Activated CD8-positive, alpha-beta T cell treated with anti-CD3 and anti-CD28 coated beads for 36 hours (primary cell): Measurements from ENCODE around the gene NDUFS6. TPM values are rescaled to one million over a fixed set of nuclear protein-coding genes. Genes with fewer than 3 reads are reported as not detected.

Experiments used
- ATAC-seq: fragments of 200-7000 bp; cut with Tn5 transposase; one replicate; pipeline ENCODE4 v1.10.0; 2021; ENCODE audit warnings: mild to moderate bottlenecking, moderate library complexity
- CTCF ChIA-PET: fragments of 350-600 bp; sonication (Branson Sonifier 250); formaldehyde crosslinking; loops from one replicate; lab custom pipeline; 2021; ENCODE audit warnings: antibody characterized with exemption; lab: Charles Lee
- POLR2A ChIA-PET: fragments of 350-600 bp; sonication (Branson Sonifier 250); formaldehyde crosslinking; loops from one replicate; lab custom pipeline; 2021; ENCODE audit warnings: antibody characterized with exemption; lab: Charles Lee
- DNase-seq: peaks from one replicate; pipeline ENCODE4 v3.0.0-alpha.2; 2020
- H3K27ac Mint-ChIP-seq: one replicate; pipeline ENCODE4 v1.8.0; 2021; ENCODE audit warnings: mild to moderate bottlenecking, mixed read lengths
- H3K27me3 Mint-ChIP-seq: one replicate; pipeline ENCODE4 v1.8.0; 2021; ENCODE audit warnings: mixed read lengths
- H3K36me3 Mint-ChIP-seq: one replicate; pipeline ENCODE4 v1.8.0; 2021; ENCODE audit warnings: low read depth, mixed read lengths
- H3K4me1 Mint-ChIP-seq: one replicate; pipeline ENCODE4 v1.8.0; 2021; ENCODE audit warnings: low read depth, mixed read lengths
- H3K4me3 Mint-ChIP-seq: one replicate; pipeline ENCODE4 v1.8.0; 2021; ENCODE audit warnings: mild to moderate bottlenecking, moderate library complexity, mixed read lengths
- H3K9me3 Mint-ChIP-seq: one replicate; pipeline ENCODE4 v1.8.0; 2021; ENCODE audit warnings: mixed read lengths
- intact Hi-C: fragments of 100-400 bp; cut with micrococcal nuclease; formaldehyde crosslinking; loops from one replicate; pipeline ENCODE4 v1.10.0; 2022
- total RNA-seq, 2 experiments: library from RNA; stranded (reverse); gene quantifications; one replicate each; pipeline ENCODE4 v1.2.3, GENCODE V29; 2021
- TF ChIP-seq, protein P1 (sequence below): fragments of 200-600 bp; IDR thresholded peaks from one replicate; pipeline ENCODE4 v1.8.0; 2022; ENCODE audit warnings: antibody characterized with exemption, mild to moderate bottlenecking

Gene NDUFS6
- total RNA-seq, 2 experiments from 2014 or later, result 32.2 to 39.1 TPM

GRCh38 chr5:1850324-1851154, 49.3 kb downstream of the NDUFS6 start:
- intact Hi-C loops, result no loop called here
- ATAC-seq, result no peak

DNA sequence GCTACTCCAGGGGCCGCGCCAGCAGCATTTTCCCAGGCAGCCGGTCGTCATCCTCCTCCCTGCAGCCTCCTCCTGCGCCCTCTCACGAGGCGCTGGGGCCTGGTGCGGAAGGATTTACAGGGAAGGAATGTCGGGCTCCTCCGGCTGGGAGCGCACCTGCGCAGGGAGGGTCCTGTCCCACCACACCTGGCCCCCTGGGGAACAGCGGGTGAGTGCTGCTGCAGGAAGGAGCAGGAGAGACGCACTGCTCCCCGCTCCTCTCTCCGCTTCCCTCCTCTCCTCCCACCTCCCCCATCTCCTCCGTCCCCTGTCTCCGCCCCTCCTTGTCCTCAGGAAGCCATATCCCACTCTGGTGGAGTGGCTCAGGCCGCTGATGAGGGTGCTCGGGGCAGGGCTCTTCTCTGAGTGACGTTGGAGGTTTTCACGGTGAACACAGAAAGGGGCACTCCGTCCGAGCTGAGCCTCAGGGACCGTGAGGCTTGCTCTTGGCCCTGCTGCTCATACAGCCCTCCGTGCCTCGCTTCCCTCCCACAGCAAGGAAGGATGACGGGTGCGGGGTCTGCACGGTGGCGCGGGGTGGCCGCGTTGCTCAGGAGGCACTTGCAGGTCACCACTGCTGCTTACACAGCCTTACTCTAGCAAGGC, 50.2 kb downstream of the NDUFS6 start:
- TF ChIP-seq, protein P1, sequence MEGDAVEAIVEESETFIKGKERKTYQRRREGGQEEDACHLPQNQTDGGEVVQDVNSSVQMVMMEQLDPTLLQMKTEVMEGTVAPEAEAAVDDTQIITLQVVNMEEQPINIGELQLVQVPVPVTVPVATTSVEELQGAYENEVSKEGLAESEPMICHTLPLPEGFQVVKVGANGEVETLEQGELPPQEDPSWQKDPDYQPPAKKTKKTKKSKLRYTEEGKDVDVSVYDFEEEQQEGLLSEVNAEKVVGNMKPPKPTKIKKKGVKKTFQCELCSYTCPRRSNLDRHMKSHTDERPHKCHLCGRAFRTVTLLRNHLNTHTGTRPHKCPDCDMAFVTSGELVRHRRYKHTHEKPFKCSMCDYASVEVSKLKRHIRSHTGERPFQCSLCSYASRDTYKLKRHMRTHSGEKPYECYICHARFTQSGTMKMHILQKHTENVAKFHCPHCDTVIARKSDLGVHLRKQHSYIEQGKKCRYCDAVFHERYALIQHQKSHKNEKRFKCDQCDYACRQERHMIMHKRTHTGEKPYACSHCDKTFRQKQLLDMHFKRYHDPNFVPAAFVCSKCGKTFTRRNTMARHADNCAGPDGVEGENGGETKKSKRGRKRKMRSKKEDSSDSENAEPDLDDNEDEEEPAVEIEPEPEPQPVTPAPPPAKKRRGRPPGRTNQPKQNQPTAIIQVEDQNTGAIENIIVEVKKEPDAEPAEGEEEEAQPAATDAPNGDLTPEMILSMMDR, result no peak
- Mint-ChIP-seq H3K4me3 (no peak overlapping the region), H3K27ac (no peak overlapping the region), H3K4me1 (no peaks in the 10 kb centered on the region), H3K36me3 (no peaks in the 10 kb centered on the region), H3K9me3 (no peaks in the 10 kb centered on the region), H3K27me3 (peaks cover 44% of the 10 kb centered on the region)
- ATAC-seq, result no peak
- intact Hi-C loops, result no loop called here
- DNase-seq, result no peak
- ChIA-PET CTCF (no interaction called here), POLR2A (no interaction called here)

More at GRCh38 chr5:1850324-1851154, 49.3 kb downstream of the NDUFS6 start:
- H3K9me3 Mint-ChIP-seq, result no peaks in the 10 kb centered on the region
- TF ChIP-seq, protein P1, result no peak
- no peak overlapping the region for H3K4me3 Mint-ChIP-seq
- no peak for DNase-seq
- POLR2A ChIA-PET, result no interaction called here
- no peaks in the 10 kb centered on the region for H3K4me1 Mint-ChIP-seq
- CTCF ChIA-PET, result no interaction called here
- H3K36me3 Mint-ChIP-seq, result no peaks in the 10 kb centered on the region
- peaks cover 39% of the 10 kb centered on the region for H3K27me3 Mint-ChIP-seq
- H3K27ac Mint-ChIP-seq, result no peak overlapping the region

- Mint-ChIP-seq H3K4me1 (no peaks in the 10 kb centered on the region), H3K4me3 (no peak overlapping the region), H3K27me3 (peaks cover 45% of the 10 kb centered on the region), H3K9me3 (no peaks in the 10 kb centered on the region), H3K27ac (no peak overlapping the region), H3K36me3 (no peaks in the 10 kb centered on the region)
- DNase-seq (no peak), ATAC-seq (no peak)
- POLR2A ChIA-PET, result no interaction called here
- TF ChIP-seq, protein P1, result no peak
- CTCF ChIA-PET, result no interaction called here
- intact Hi-C loops, result no loop called here
Measured at GRCh38 chr5:1852324-1852947, 51.2 kb downstream of the NDUFS6 start.

DNA sequence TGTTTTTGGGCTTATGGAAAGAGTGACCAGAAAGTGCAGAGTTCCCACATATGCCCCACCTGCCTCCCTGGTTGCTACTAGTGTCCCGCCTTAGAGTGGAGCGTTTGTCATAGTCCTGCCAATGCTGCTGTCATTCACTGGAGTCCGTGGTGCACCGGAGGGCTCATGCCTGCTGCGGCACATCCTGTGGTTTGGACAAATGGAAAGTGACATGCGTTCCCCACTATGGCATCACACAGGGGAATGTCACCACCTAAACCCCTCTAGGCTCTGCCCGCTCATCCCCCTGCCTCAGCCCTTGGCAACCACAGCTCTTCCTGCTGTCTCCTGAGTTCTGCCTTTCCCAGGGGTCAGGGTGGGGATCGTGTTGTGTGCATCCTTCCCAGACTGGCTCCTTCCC, 52.3 kb downstream of the NDUFS6 start:
- CTCF ChIA-PET, result no interaction called here
- Mint-ChIP-seq H3K36me3 (no peaks in the 10 kb centered on the region), H3K27me3 (peaks cover 43% of the 10 kb centered on the region), H3K27ac (no peak overlapping the region), H3K4me1 (no peaks in the 10 kb centered on the region), H3K4me3 (no peak overlapping the region), H3K9me3 (no peaks in the 10 kb centered on the region)
- intact Hi-C loops, result no loop called here
- TF ChIP-seq, protein P1, result no peak
- no peak for DNase-seq
- ATAC-seq, result no peak
- POLR2A ChIA-PET, result no interaction called here

- H3K4me1 Mint-ChIP-seq, result no peaks in the 10 kb centered on the region
- TF ChIP-seq, protein P1, result no peak
- H3K9me3 Mint-ChIP-seq, result no peaks in the 10 kb centered on the region
- no peak overlapping the region for H3K27ac Mint-ChIP-seq
- DNase-seq (no peak), ATAC-seq (no peak)
- ChIA-PET CTCF (no interaction called here), POLR2A (no interaction called here)
- peaks cover 37% of the 10 kb centered on the region for H3K27me3 Mint-ChIP-seq
- no peaks in the 10 kb centered on the region for H3K36me3 Mint-ChIP-seq
- no peak overlapping the region for H3K4me3 Mint-ChIP-seq
- intact Hi-C loops, result no loop called here
Measured at GRCh38 chr5:1855075-1855474, 53.9 kb downstream of the NDUFS6 start.
